ENCODE results near the gene STXBP1. TPM values are rescaled to one million over a fixed set of nuclear protein-coding genes. Genes with fewer than 3 reads are reported as not detected.

STXBP1 gene
- total and polyA plus RNA-seq, 9 of the 15 experiments (the other 6 are each of a cell fraction or from before 2014, with no cell fraction given): 4.6 to 35.1 (median 9.7) TPM

DNA sequence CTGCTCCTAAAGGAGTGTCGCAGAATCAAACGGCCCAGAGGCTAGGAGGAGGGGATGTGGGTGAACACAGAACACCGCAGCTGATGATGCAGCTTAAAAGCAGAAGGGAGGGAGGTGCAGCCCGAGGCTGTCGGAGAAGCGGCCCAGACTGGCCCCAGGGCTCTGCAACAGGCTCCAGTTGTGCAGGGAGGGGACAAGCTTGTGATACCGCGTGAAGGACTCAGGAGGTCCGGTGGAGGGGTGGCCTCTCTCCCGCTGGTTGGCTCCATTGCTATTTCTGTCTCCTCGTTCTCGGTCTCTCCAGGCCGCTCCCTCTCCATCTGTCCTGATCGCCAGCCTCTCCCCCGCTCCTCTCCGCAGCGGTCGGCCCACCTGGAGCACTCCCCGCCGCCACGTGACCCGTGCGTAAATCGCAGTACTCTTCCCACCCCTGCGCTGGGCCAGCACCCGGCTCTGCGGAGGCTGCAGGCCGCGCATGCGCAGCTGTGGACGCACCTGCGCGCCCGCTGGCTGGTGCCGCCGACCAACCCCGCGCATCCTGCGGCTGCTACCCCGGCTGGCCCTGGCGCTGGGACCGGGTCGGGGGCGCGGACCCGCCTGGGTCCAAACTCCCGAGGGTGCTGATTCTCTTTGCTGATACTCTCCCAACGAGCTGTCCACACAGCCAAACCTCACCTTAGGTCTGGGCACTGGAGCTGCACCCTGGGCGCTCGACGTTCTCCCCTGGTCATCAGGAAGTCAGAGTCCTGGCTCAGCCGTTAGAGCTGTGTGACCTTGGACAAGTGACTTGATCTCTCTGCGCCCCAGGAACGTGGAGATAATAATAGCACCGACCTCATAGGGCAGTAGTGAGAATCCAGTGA lies 3.7 kb upstream of the STXBP1 start (continued):
- TF ChIP-seq, protein P1, sequence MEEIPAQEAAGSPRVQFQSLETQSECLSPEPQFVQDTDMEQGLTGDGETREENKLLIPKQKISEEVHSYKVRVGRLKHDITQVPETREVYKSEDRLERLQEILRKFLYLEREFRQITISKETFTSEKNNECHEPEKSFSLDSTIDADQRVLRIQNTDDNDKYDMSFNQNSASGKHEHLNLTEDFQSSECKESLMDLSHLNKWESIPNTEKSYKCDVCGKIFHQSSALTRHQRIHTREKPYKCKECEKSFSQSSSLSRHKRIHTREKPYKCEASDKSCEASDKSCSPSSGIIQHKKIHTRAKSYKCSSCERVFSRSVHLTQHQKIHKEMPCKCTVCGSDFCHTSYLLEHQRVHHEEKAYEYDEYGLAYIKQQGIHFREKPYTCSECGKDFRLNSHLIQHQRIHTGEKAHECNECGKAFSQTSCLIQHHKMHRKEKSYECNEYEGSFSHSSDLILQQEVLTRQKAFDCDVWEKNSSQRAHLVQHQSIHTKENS (CRISPR knock-in tag; IDR thresholded peaks at IDR 0.05): no peak
- TF ChIP-seq MEIS2 (IDR thresholded peaks at IDR 0.05; ENCODE audit: partially characterized antibody) (peak; percentile 87), MBD2 (IDR thresholded peaks at IDR 0.05; ENCODE audit: borderline replicate concordance, low read depth) (no peak), PCBP2 (IDR thresholded peaks at IDR 0.05; ENCODE audit: low read depth, low read length, poor library complexity, severe bottlenecking) (no peak), SMAD1 (IDR thresholded peaks at IDR 0.05; ENCODE audit: low read depth, low read length, partially characterized antibody) (no peak), HCFC1 (IDR thresholded peaks at IDR 0.05; ENCODE audit: low read depth, low read length) (no peak), ZKSCAN1 (IDR thresholded peaks at IDR 0.05; ENCODE audit: low read depth, low read length) (no peak)
- TF ChIP-seq, protein P2, sequence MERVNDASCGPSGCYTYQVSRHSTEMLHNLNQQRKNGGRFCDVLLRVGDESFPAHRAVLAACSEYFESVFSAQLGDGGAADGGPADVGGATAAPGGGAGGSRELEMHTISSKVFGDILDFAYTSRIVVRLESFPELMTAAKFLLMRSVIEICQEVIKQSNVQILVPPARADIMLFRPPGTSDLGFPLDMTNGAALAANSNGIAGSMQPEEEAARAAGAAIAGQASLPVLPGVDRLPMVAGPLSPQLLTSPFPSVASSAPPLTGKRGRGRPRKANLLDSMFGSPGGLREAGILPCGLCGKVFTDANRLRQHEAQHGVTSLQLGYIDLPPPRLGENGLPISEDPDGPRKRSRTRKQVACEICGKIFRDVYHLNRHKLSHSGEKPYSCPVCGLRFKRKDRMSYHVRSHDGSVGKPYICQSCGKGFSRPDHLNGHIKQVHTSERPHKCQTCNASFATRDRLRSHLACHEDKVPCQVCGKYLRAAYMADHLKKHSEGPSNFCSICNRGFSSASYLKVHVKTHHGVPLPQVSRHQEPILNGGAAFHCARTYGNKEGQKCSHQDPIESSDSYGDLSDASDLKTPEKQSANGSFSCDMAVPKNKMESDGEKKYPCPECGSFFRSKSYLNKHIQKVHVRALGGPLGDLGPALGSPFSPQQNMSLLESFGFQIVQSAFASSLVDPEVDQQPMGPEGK (CRISPR knock-in tag; IDR thresholded peaks at IDR 0.05; ENCODE audit: borderline replicate concordance): no peak
- TF ChIP-seq, protein P3, sequence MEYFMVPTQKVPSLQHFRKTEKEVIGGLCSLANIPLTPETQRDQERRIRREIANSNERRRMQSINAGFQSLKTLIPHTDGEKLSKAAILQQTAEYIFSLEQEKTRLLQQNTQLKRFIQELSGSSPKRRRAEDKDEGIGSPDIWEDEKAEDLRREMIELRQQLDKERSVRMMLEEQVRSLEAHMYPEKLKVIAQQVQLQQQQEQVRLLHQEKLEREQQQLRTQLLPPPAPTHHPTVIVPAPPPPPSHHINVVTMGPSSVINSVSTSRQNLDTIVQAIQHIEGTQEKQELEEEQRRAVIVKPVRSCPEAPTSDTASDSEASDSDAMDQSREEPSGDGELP (CRISPR knock-in tag; IDR thresholded peaks at IDR 0.05; ENCODE audit: borderline replicate concordance): peak; percentile 46; the same call in 1 of the 2 replicates
- TF ChIP-seq, protein P4, sequence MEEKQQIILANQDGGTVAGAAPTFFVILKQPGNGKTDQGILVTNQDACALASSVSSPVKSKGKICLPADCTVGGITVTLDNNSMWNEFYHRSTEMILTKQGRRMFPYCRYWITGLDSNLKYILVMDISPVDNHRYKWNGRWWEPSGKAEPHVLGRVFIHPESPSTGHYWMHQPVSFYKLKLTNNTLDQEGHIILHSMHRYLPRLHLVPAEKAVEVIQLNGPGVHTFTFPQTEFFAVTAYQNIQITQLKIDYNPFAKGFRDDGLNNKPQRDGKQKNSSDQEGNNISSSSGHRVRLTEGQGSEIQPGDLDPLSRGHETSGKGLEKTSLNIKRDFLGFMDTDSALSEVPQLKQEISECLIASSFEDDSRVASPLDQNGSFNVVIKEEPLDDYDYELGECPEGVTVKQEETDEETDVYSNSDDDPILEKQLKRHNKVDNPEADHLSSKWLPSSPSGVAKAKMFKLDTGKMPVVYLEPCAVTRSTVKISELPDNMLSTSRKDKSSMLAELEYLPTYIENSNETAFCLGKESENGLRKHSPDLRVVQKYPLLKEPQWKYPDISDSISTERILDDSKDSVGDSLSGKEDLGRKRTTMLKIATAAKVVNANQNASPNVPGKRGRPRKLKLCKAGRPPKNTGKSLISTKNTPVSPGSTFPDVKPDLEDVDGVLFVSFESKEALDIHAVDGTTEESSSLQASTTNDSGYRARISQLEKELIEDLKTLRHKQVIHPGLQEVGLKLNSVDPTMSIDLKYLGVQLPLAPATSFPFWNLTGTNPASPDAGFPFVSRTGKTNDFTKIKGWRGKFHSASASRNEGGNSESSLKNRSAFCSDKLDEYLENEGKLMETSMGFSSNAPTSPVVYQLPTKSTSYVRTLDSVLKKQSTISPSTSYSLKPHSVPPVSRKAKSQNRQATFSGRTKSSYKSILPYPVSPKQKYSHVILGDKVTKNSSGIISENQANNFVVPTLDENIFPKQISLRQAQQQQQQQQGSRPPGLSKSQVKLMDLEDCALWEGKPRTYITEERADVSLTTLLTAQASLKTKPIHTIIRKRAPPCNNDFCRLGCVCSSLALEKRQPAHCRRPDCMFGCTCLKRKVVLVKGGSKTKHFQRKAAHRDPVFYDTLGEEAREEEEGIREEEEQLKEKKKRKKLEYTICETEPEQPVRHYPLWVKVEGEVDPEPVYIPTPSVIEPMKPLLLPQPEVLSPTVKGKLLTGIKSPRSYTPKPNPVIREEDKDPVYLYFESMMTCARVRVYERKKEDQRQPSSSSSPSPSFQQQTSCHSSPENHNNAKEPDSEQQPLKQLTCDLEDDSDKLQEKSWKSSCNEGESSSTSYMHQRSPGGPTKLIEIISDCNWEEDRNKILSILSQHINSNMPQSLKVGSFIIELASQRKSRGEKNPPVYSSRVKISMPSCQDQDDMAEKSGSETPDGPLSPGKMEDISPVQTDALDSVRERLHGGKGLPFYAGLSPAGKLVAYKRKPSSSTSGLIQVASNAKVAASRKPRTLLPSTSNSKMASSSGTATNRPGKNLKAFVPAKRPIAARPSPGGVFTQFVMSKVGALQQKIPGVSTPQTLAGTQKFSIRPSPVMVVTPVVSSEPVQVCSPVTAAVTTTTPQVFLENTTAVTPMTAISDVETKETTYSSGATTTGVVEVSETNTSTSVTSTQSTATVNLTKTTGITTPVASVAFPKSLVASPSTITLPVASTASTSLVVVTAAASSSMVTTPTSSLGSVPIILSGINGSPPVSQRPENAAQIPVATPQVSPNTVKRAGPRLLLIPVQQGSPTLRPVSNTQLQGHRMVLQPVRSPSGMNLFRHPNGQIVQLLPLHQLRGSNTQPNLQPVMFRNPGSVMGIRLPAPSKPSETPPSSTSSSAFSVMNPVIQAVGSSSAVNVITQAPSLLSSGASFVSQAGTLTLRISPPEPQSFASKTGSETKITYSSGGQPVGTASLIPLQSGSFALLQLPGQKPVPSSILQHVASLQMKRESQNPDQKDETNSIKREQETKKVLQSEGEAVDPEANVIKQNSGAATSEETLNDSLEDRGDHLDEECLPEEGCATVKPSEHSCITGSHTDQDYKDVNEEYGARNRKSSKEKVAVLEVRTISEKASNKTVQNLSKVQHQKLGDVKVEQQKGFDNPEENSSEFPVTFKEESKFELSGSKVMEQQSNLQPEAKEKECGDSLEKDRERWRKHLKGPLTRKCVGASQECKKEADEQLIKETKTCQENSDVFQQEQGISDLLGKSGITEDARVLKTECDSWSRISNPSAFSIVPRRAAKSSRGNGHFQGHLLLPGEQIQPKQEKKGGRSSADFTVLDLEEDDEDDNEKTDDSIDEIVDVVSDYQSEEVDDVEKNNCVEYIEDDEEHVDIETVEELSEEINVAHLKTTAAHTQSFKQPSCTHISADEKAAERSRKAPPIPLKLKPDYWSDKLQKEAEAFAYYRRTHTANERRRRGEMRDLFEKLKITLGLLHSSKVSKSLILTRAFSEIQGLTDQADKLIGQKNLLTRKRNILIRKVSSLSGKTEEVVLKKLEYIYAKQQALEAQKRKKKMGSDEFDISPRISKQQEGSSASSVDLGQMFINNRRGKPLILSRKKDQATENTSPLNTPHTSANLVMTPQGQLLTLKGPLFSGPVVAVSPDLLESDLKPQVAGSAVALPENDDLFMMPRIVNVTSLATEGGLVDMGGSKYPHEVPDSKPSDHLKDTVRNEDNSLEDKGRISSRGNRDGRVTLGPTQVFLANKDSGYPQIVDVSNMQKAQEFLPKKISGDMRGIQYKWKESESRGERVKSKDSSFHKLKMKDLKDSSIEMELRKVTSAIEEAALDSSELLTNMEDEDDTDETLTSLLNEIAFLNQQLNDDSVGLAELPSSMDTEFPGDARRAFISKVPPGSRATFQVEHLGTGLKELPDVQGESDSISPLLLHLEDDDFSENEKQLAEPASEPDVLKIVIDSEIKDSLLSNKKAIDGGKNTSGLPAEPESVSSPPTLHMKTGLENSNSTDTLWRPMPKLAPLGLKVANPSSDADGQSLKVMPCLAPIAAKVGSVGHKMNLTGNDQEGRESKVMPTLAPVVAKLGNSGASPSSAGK (IDR thresholded peaks at IDR 0.05): peak; percentile 87

All from K562 (cell line).